Measurements from ENCODE around the gene RAVER1.
"Not testable (repeated sequence)": the region's sequence is repeated elsewhere in the genome, so short reads cannot be mapped to it uniquely, and the experiment has no call there.

Gene RAVER1

GRCh38 chr19:10332965-10333757 lies at the start of gene RAVER1:
RAVER1 (minus strand) TSS chr19:10333529; CDS start chr19:10333507, 22 bp downstream.
- DNase-seq, result peak; percentile 98

GRCh38 chr19:10383223-10383499 lies 49.8 kb upstream of the RAVER1 start:
- DNase-seq, result not testable (repeated sequence)

- DNase-seq, result peak; percentile 99
Measured at GRCh38 chr19:10380313-10381102, 47.2 kb upstream of the RAVER1 start, which contains the start of gene TYK2. TYK2 (minus strand) TSS chr19:10380572; CDS start chr19:10378406, 2,166 bp downstream.

- DNase-seq, result no peak
Measured at GRCh38 chr19:10379880-10380312, 46.6 kb upstream of the RAVER1 start.

- no peak for DNase-seq
Measured at GRCh38 chr19:10378124-10378523, 44.8 kb upstream of the RAVER1 start.

- not testable (repeated sequence) for DNase-seq
Measured at GRCh38 chr19:10377140-10377640, 43.9 kb upstream of the RAVER1 start.

GRCh38 chr19:10374931-10375330 lies 41.6 kb upstream of the RAVER1 start:
- DNase-seq, result no peak

GRCh38 chr19:10372690-10373089 lies 39.4 kb upstream of the RAVER1 start:
- DNase-seq, result no peak

GRCh38 chr19:10368101-10368803 lies 34.9 kb upstream of the RAVER1 start:
- DNase-seq, result no peak

GRCh38 chr19:10366950-10367512 lies 33.7 kb upstream of the RAVER1 start:
- not testable (repeated sequence) for DNase-seq

GRCh38 chr19:10365518-10365917 lies 32.2 kb upstream of the RAVER1 start:
- no peak for DNase-seq

- DNase-seq, result no peak
Measured at GRCh38 chr19:10364644-10365043, 31.3 kb upstream of the RAVER1 start.

- DNase-seq, result no peak
Measured at GRCh38 chr19:10363789-10364281, 30.5 kb upstream of the RAVER1 start.

- DNase-seq, result no peak
Measured at GRCh38 chr19:10362259-10362658, 28.9 kb upstream of the RAVER1 start.

- DNase-seq, result no peak
Measured at GRCh38 chr19:10361569-10362011, 28.3 kb upstream of the RAVER1 start.

GRCh38 chr19:10356431-10356830 lies 23.1 kb upstream of the RAVER1 start:
- DNase-seq, result no peak

GRCh38 chr19:10353793-10354391 lies 20.6 kb upstream of the RAVER1 start:
- no peak for DNase-seq

- DNase-seq, result no peak
Measured at GRCh38 chr19:10352764-10353671, 19.7 kb upstream of the RAVER1 start.

- no peak for DNase-seq
Measured at GRCh38 chr19:10346509-10346908, 13.2 kb upstream of the RAVER1 start.

GRCh38 chr19:10344780-10345179 lies 11.5 kb upstream of the RAVER1 start:
- DNase-seq, result no peak

- no peak for DNase-seq
Measured at GRCh38 chr19:10343495-10343894, 10.2 kb upstream of the RAVER1 start.

Data from right forelimb (tissue), 1 donor.